Measurements from ENCODE around the gene VAV2. TPM values are rescaled to one million over a fixed set of nuclear protein-coding genes. Genes with fewer than 3 reads are reported as not detected.

VAV2 gene
- total RNA-seq, 1 donor from 2014 or later, result 47.0 TPM

- Mint-ChIP-seq H3K27ac (ENCODE audit: unreplicated experiment) (peak overlapping the region; percentile 70), H3K4me1 (no peaks in the 10 kb centered on the region), H3K9me3 (no peaks in the 10 kb centered on the region), H3K36me3 (ENCODE audit: low read depth) (peaks cover 2% of the 10 kb centered on the region), H3K4me3 (no peak overlapping the region), H3K27me3 (ENCODE audit: low read depth) (no peaks in the 10 kb centered on the region)
- TF ChIP-seq CTCF (conservative IDR thresholded peaks at IDR 0.05), result no peak
- DNase-seq (ENCODE audit: low read depth, low spot score), result no peak
Observed at GRCh38 chr9:133775291-133775690, 216.8 kb downstream of the VAV2 start.

DNA sequence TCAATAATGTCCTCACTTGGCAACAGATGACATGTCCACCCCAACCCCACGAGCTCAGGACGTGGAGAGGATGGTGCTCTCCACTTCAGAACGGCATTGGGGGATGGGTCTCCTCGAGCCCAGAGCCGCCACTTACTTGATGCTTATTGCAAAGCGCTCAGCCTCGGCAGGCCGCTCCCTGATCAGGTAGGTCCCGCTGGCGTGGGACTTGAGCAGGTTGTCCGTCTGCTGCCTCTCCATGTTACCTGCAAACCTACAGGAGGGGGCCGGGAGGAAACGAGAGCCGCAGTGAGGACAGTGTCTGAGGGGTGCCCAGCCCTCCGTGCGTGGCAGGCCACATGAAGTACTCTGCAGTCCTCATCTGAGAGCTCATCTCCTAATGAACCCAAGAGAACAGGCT, 217.3 kb downstream of the VAV2 start:
- H3K27me3 Mint-ChIP-seq (ENCODE audit: low read depth), result no peaks in the 10 kb centered on the region
- no peak for TF ChIP-seq CTCF (conservative IDR thresholded peaks at IDR 0.05)
- no peaks in the 10 kb centered on the region for H3K9me3 Mint-ChIP-seq
- H3K27ac Mint-ChIP-seq (ENCODE audit: unreplicated experiment), result no peak overlapping the region
- peaks cover 2% of the 10 kb centered on the region for H3K36me3 Mint-ChIP-seq (ENCODE audit: low read depth)
- DNase-seq (ENCODE audit: low read depth, low spot score), result no peak
- no peaks in the 10 kb centered on the region for H3K4me1 Mint-ChIP-seq
- no peak overlapping the region for H3K4me3 Mint-ChIP-seq

GRCh38 chr9:133773889-133774655, 218.1 kb downstream of the VAV2 start:
- no peaks in the 10 kb centered on the region for H3K9me3 Mint-ChIP-seq
- no peak for DNase-seq (ENCODE audit: low read depth, low spot score)
- H3K27me3 Mint-ChIP-seq (ENCODE audit: low read depth), result no peaks in the 10 kb centered on the region
- H3K4me1 Mint-ChIP-seq, result no peaks in the 10 kb centered on the region
- no peak overlapping the region for H3K4me3 Mint-ChIP-seq
- no peak overlapping the region for H3K27ac Mint-ChIP-seq (ENCODE audit: unreplicated experiment)
- TF ChIP-seq CTCF (conservative IDR thresholded peaks at IDR 0.05), result no peak
- H3K36me3 Mint-ChIP-seq (ENCODE audit: low read depth), result peaks cover 2% of the 10 kb centered on the region

GRCh38 chr9:133772581-133772980, 219.5 kb downstream of the VAV2 start:
- Mint-ChIP-seq H3K27me3 (ENCODE audit: low read depth) (no peaks in the 10 kb centered on the region), H3K4me3 (no peak overlapping the region), H3K9me3 (peaks cover 2% of the 10 kb centered on the region), H3K36me3 (ENCODE audit: low read depth) (peaks cover 9% of the 10 kb centered on the region), H3K27ac (ENCODE audit: unreplicated experiment) (peak overlapping the region; percentile 6), H3K4me1 (no peaks in the 10 kb centered on the region)
- TF ChIP-seq CTCF (conservative IDR thresholded peaks at IDR 0.05), result no peak
- no peak for DNase-seq (ENCODE audit: low read depth, low spot score)

DNA sequence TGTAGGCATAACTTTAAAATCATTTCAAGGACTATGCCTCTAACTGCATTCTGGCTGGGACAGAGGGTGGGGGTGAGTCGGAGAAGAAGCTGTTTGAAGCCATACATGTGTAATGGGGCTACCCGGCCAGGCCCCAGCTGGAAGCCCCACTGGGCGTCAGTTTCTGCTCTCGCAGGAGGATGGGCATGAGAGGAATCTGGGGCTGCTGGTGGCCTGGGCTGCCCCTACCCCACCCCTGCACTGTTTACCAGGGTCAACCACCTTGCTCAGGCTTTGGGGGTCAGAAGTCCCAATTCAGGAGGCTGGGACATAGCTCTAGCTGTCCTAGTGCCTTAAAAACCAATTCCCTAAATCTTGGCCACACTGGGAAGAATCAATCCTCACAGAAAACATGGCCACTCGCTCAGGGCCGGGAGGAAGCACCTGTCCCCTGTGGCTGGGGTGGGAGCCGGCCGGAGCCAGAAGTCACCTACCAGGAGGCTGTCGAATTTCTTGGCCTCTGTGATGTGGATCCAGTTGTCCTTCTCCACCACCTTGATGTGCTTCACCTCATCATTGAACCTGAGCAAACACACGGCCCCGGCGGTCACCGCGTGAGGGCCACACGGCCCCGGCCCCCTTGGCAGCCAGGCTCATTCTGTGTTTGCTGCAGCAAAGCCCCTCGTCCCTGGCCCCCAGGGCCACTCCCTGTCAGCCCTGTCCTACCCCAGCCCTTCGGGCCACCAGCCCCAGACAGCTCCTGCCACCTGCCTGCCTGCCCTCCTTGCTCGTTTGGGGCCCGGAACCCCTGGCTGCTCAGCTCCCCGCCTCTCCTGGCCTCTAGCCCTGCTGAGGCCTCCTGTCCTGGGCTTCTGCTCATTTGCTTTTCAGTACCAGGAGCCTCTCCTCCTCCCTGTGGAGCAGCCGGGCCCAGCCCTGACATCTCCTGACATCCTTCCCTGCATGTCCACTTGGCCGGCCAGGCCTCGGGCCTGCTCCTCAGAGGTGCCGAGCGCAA, 220.3 kb downstream of the VAV2 start:
- Mint-ChIP-seq H3K27me3 (ENCODE audit: low read depth) (no peaks in the 10 kb centered on the region), H3K27ac (ENCODE audit: unreplicated experiment) (no peak overlapping the region), H3K4me1 (no peaks in the 10 kb centered on the region), H3K36me3 (ENCODE audit: low read depth) (peaks cover 17% of the 10 kb centered on the region), H3K4me3 (no peak overlapping the region), H3K9me3 (peaks cover 5% of the 10 kb centered on the region)
- DNase-seq (ENCODE audit: low read depth, low spot score), result no peak
- TF ChIP-seq CTCF (conservative IDR thresholded peaks at IDR 0.05), result no peak
